ENCODE measurements around the gene ZNF469.

GRCh38 chr16:88430185-88430523 lies 47.4 kb downstream of the ZNF469 start:
- TF ChIP-seq POLR2A (IDR thresholded peaks at IDR 0.05) (no peak), POLR2AphosphoS5 (IDR thresholded peaks at IDR 0.05) (no peak)
- TF ChIP-seq, protein P1, sequence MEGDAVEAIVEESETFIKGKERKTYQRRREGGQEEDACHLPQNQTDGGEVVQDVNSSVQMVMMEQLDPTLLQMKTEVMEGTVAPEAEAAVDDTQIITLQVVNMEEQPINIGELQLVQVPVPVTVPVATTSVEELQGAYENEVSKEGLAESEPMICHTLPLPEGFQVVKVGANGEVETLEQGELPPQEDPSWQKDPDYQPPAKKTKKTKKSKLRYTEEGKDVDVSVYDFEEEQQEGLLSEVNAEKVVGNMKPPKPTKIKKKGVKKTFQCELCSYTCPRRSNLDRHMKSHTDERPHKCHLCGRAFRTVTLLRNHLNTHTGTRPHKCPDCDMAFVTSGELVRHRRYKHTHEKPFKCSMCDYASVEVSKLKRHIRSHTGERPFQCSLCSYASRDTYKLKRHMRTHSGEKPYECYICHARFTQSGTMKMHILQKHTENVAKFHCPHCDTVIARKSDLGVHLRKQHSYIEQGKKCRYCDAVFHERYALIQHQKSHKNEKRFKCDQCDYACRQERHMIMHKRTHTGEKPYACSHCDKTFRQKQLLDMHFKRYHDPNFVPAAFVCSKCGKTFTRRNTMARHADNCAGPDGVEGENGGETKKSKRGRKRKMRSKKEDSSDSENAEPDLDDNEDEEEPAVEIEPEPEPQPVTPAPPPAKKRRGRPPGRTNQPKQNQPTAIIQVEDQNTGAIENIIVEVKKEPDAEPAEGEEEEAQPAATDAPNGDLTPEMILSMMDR (IDR thresholded peaks at IDR 0.05): no peak
